NCI-H510A (cell line): ENCODE measurements around the gene ANP32A.
"Not testable (repeated sequence)": the region's sequence is repeated elsewhere in the genome, so short reads cannot be mapped to it uniquely, and the experiment has no call there.

Experiments
- DNase-seq: peaks from one replicate; lab custom pipeline; 2025; lab: John Stamatoyannopoulos, UW

ANP32A gene

GRCh38 chr15:68781766-68782588 is 38.7 kb downstream of the ANP32A start:
- DNase-seq = no peak

GRCh38 chr15:68781217-68781616 is 39.5 kb downstream of the ANP32A start:
- no peak for DNase-seq

- DNase-seq = no peak
Measured at GRCh38 chr15:68778876-68779275, 41.8 kb downstream of the ANP32A start.

GRCh38 chr15:68776477-68777270 is 44.0 kb downstream of the ANP32A start:
- no peak for DNase-seq

GRCh38 chr15:68775671-68776476 is 44.8 kb downstream of the ANP32A start:
- no peak for DNase-seq

GRCh38 chr15:68775236-68775577 is 45.5 kb downstream of the ANP32A start:
- no peak for DNase-seq

- no peak for DNase-seq
Measured at GRCh38 chr15:68774521-68775235, 46.0 kb downstream of the ANP32A start.

- no peak for DNase-seq
Measured at GRCh38 chr15:68774120-68774519, 46.6 kb downstream of the ANP32A start.

- no peak for DNase-seq
Measured at GRCh38 chr15:68773036-68773435, 47.7 kb downstream of the ANP32A start.

GRCh38 chr15:68770216-68770615 is 50.5 kb downstream of the ANP32A start:
- no peak for DNase-seq

- DNase-seq = no peak
Measured at GRCh38 chr15:68769702-68770101, 51.0 kb downstream of the ANP32A start.

GRCh38 chr15:68768321-68768720 is 52.4 kb downstream of the ANP32A start:
- DNase-seq = no peak

- DNase-seq = no peak
Measured at GRCh38 chr15:68767833-68768232, 52.9 kb downstream of the ANP32A start.

- no peak for DNase-seq
Measured at GRCh38 chr15:68765602-68766368, 54.9 kb downstream of the ANP32A start.

- no peak for DNase-seq
Measured at GRCh38 chr15:68764090-68764489, 56.6 kb downstream of the ANP32A start.

GRCh38 chr15:68763063-68763462 is 57.6 kb downstream of the ANP32A start:
- DNase-seq = no peak

- DNase-seq = not testable (repeated sequence)
Measured at GRCh38 chr15:68759982-68760579, 60.6 kb downstream of the ANP32A start.

GRCh38 chr15:68755731-68756130 is 65.0 kb downstream of the ANP32A start:
- no peak for DNase-seq

- DNase-seq = no peak
Measured at GRCh38 chr15:68751622-68752021, 69.1 kb downstream of the ANP32A start.

- DNase-seq = no peak
Measured at GRCh38 chr15:68749793-68750192, 70.9 kb downstream of the ANP32A start.

- DNase-seq = no peak
Measured at GRCh38 chr15:68749365-68749764, 71.3 kb downstream of the ANP32A start.
